Thyroid gland (tissue), 4 donors: ENCODE data around the gene ULK1. TPM values are rescaled to one million over a fixed set of nuclear protein-coding genes. Genes with fewer than 3 reads are reported as not detected.

ENCODE experiments used
- DNase-seq, 2 donors: peaks; one replicate each; pipeline ENCODE4 v3.0.0-alpha.2; 2019
- H3K27ac ChIP-seq, 3 donors: fragments of 200-600 bp; sonication (generic); 1 replicate in 2 of 3; 2 replicates in 1 of 3; pipeline ENCODE4 v1.5.1; 2016 to 2019; ENCODE audit warnings: mild to moderate bottlenecking in 1 of 3, moderate library complexity in 1 of 3
- H3K27me3 ChIP-seq: fragments of 200-600 bp; sonication (generic); one replicate; pipeline ENCODE4 v1.5.1; 2019
- H3K36me3 ChIP-seq, 2 donors: fragments of 200-600 bp; sonication (generic); one replicate each; pipeline ENCODE4 v1.5.1; 2016 to 2019
- H3K4me1 ChIP-seq, 2 donors: fragments of 200-600 bp; sonication (generic); one replicate each; pipeline ENCODE4 v1.5.1; 2017 to 2019
- H3K4me3 ChIP-seq, 3 donors: fragments of 200-600 bp; sonication (generic); replicated peaks in 1 of 3; 1 replicate in 2 of 3; 2 replicates in 1 of 3; pipeline ENCODE4 v1.5.1; 2016; ENCODE audit warnings: mild to moderate bottlenecking in 1 of 3
- H3K9me3 ChIP-seq: fragments of 200-600 bp; sonication (generic); one replicate; pipeline ENCODE4 v1.5.1; 2017
- POLR2A ChIP-seq, 2 donors: fragments of 450-650 bp; IDR thresholded peaks; one replicate each; pipeline ENCODE4 v1.6.1; 2017; ENCODE audit warnings: antibody characterized with exemption in 2 of 2, mild to moderate bottlenecking in 2 of 2, moderate library complexity in 1 of 2
- WGBS, 2 donors: methylation state at CpG; one replicate each; pipeline ENCODE4 v1.1.5; 2017; 5-methylcytosine and 5-hydroxymethylcytosine counted together
- intact Hi-C: fragments of 100-400 bp; cut with DNase I; formaldehyde crosslinking; loops from one replicate; pipeline ENCODE4 v1.15.1; 2023
- total RNA-seq, 4 donors: library from RNA; depleted of rRNA; stranded (reverse); fragments of >200 nt; gene quantifications; one replicate each; pipeline ENCODE4 v1.2.3, GENCODE V29; 2016
- TF ChIP-seq, protein P1 (sequence below), 6 experiments: fragments of 200-600 bp in 3 of 6; fragments of 450-650 bp in 3 of 6; sonication (generic) in 3 of 6; IDR thresholded peaks; one replicate each; pipeline ENCODE4 v1.5.1; 2016 to 2019; ENCODE audit warnings: antibody characterized with exemption in 6 of 6, mild to moderate bottlenecking in 2 of 6, inconsistent platforms in 1 of 6, moderate library complexity in 1 of 6

ULK1 gene
- 10 to 100 TPM; 21.1 to 27.7 (median 21.7) TPM for total RNA-seq

DNA sequence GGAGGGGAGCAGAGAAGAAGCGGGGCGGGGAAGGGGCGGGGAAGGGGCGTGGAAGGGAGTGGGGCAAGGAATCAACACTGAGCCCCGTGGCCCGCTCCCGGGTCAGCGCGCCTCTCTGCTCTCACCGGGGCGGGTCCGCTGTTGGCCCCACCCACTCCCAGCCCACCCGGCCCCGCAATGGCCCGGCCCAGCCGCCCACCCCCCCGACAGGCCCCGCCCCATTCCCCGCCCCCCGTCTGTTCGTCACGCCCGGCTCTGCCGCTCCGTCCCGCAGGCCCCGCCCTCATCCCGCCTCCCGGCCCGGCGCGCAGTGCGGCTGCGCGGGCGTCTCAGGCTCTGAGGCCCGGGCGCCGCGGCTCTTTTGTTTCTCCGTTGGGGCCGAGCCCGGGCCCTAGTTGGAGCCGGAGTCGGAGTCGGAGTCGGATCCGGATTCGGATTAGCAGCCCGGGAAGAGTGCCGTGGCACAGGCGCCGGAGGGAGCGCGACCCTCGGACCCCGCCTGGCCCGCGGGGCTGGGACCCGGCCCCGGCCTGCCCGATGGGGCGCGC lies at the start of gene ULK1:
Gene ULK1, plus strand, starts transcription at position 310 of the 548 bp plus-strand sequence. CDS start 380 bp downstream, outside the sequence.
- H3K27me3 ChIP-seq: no peaks in the 10 kb centered on the region
- H3K36me3 ChIP-seq: peaks cover 0 to 3% of the 10 kb centered on the region in 2 donors
- no peaks in the 10 kb centered on the region for H3K9me3 ChIP-seq
- 2% methylated on average over 9 to 13 of the region's 64 CpGs for WGBS, 2 donors
- peak; percentile 92 to 93 for DNase-seq
- intact Hi-C loops: loop anchor here (2.0 kb wide), 1 partner anchor 34 kb away; the partner anchor contains the start of gene PUS1
- TF ChIP-seq, protein P1, sequence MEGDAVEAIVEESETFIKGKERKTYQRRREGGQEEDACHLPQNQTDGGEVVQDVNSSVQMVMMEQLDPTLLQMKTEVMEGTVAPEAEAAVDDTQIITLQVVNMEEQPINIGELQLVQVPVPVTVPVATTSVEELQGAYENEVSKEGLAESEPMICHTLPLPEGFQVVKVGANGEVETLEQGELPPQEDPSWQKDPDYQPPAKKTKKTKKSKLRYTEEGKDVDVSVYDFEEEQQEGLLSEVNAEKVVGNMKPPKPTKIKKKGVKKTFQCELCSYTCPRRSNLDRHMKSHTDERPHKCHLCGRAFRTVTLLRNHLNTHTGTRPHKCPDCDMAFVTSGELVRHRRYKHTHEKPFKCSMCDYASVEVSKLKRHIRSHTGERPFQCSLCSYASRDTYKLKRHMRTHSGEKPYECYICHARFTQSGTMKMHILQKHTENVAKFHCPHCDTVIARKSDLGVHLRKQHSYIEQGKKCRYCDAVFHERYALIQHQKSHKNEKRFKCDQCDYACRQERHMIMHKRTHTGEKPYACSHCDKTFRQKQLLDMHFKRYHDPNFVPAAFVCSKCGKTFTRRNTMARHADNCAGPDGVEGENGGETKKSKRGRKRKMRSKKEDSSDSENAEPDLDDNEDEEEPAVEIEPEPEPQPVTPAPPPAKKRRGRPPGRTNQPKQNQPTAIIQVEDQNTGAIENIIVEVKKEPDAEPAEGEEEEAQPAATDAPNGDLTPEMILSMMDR (IDR thresholded peaks at IDR 0.05): no peak
- TF ChIP-seq POLR2A (IDR thresholded peaks at IDR 0.05): peak; percentile 73 to 95
- peak within 1 kb of the TSS; percentile 89 to 99 (median 98) for H3K27ac ChIP-seq
- H3K4me1 ChIP-seq: peaks cover 16 to 19% of the 10 kb centered on the region in 2 donors
- H3K4me3 ChIP-seq: peak within 1 kb of the TSS; percentile 60 to 64 (median 62)

DNA sequence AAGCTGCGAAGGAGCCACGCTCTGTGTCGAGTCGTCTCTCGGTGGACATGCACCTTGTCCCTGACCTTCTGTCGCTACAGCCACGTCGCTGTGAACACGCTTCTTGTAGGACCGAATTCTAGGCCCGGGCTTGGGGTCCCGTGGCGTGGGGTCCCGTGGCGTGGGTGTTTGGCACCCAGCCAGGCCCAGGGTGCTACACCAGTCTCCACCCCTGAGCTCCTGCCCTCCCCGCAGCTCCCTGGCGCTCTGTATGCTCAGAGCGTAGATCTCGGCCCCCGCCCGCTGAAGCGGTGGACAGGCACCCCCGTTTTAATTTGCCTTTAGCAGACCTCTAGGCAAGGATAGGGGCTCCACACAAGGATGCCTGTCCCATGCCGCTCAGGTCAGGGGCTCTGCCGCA lies 49.8 kb upstream of the ULK1 start:
- no peaks in the 10 kb centered on the region for H3K9me3 ChIP-seq
- no peak overlapping the region for H3K27ac ChIP-seq
- H3K36me3 ChIP-seq: no peaks in the 10 kb centered on the region
- no peak for DNase-seq
- no peak for TF ChIP-seq POLR2A (IDR thresholded peaks at IDR 0.05)
- TF ChIP-seq, protein P1 (IDR thresholded peaks at IDR 0.05): no peak
- 95 to 96% methylated on average over 21 to 25 of the region's 25 CpGs for WGBS, 2 donors
- no peaks in the 10 kb centered on the region for H3K27me3 ChIP-seq
- intact Hi-C loops: no loop called here
- H3K4me1 ChIP-seq: no peaks in the 10 kb centered on the region
- no peak overlapping the region for H3K4me3 ChIP-seq

DNA sequence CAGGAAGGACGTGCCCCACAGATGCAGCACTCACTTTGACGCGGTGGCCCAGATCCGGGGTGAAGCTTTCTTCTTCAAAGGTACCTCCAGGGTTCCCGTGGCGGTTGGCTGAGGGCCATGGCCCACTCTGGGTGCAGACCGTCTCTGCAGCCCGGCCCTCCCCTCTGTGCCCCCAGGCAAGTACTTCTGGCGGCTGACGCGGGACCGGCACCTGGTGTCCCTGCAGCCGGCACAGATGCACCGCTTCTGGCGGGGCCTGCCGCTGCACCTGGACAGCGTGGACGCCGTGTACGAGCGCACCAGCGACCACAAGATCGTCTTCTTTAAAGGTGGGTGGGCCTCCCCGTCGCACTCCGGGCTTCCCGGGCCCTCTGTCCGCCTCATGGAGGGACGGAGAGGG lies 49.3 kb upstream of the ULK1 start:
- Histone ChIP-seq H3K4me3 (no peak overlapping the region), H3K27me3 (no peaks in the 10 kb centered on the region), H3K4me1 (no peaks in the 10 kb centered on the region), H3K36me3 (no peaks in the 10 kb centered on the region), H3K9me3 (no peaks in the 10 kb centered on the region), H3K27ac (no peak overlapping the region)
- intact Hi-C loops: no loop called here
- no peak for TF ChIP-seq POLR2A (IDR thresholded peaks at IDR 0.05)
- TF ChIP-seq, protein P1 (IDR thresholded peaks at IDR 0.05): no peak
- no peak for DNase-seq
- WGBS, 2 donors: 87 to 94% methylated on average over 6 to 21 of the region's 29 CpGs

DNA sequence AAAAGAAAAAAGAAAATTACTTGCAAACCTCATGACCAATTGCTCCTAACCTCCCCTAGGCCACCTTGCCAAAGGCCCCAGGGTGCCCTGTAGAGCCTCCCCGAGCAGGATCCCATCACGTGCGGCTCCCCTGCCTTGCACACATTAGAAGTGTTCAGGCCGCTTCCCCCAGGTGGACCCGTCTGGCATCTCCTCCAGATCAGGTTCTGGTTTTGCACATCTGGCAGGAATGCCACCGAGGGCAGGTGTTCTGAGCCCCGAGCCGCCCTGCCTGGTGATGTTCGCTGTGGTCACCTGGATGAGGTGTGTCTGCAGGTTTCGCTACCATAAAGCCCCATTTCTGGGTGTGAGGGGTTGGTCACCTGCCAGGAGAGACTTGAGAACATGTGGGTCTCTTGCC lies 47.0 kb upstream of the ULK1 start:
- 76 to 90% methylated on average over 7 to 9 of the region's 10 CpGs for WGBS, 2 donors
- intact Hi-C loops: no loop called here
- Histone ChIP-seq H3K27me3 (no peaks in the 10 kb centered on the region), H3K4me3 (no peak overlapping the region), H3K4me1 (no peaks in the 10 kb centered on the region), H3K27ac (no peak overlapping the region), H3K36me3 (no peaks in the 10 kb centered on the region), H3K9me3 (no peaks in the 10 kb centered on the region)
- no peak for TF ChIP-seq POLR2A (IDR thresholded peaks at IDR 0.05)
- TF ChIP-seq, protein P1 (IDR thresholded peaks at IDR 0.05): no peak
- DNase-seq: no peak

DNA sequence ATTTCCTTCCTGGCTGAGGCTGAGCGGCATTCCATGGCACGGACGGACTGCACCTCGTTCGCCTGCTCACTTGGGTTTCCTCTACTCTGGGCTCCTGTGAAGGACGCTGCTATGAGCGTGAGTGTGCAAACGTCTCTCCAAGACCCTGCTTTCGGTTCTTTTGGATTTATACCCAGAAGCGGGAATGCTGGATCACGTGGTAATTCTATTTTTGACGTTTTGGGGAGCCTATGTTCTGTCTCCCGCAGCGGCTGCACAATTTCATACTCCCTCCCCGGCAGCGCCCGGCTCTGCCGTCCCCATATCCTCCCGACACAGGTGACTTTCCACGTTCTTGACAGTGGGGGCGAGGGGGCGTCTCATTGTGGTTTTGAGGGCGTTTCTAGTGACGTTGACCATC lies 45.7 kb upstream of the ULK1 start:
- no peaks in the 10 kb centered on the region for H3K4me1 ChIP-seq
- no peak overlapping the region for H3K27ac ChIP-seq
- intact Hi-C loops: no loop called here
- no peak overlapping the region for H3K4me3 ChIP-seq
- H3K36me3 ChIP-seq: no peaks in the 10 kb centered on the region
- 90 to 91% methylated on average over 24 of the region's 24 CpGs for WGBS, 2 donors
- no peaks in the 10 kb centered on the region for H3K9me3 ChIP-seq
- H3K27me3 ChIP-seq: no peaks in the 10 kb centered on the region
- TF ChIP-seq, protein P1 (IDR thresholded peaks at IDR 0.05): no peak
- no peak for TF ChIP-seq POLR2A (IDR thresholded peaks at IDR 0.05)
- no peak for DNase-seq
